Parathyroid adenoma (tissue), 2 donors: Measurements from ENCODE around the gene FYN.

Experiments used
- H2AFZ ChIP-seq: fragments of 300-600 bp; sonication (generic); one replicate; pipeline ENCODE4 v1.7.0; 2017; ENCODE audit warnings: antibody characterized with exemption, mild to moderate bottlenecking
- H3K27ac ChIP-seq: fragments of 300-600 bp; sonication (generic); one replicate; pipeline ENCODE4 v1.7.0; 2017
- H3K27me3 ChIP-seq: fragments of 300-600 bp; sonication (generic); one replicate; pipeline ENCODE4 v1.7.0; 2017; ENCODE audit warnings: low read length; ENCODE audit not compliant: control insufficient read depth, insufficient read depth
- H3K36me3 ChIP-seq: fragments of 300-600 bp; sonication (generic); one replicate; pipeline ENCODE4 v1.7.0; 2017; ENCODE audit warnings: low read length; ENCODE audit not compliant: control insufficient read depth, insufficient read depth
- H3K4me1 ChIP-seq: fragments of 300-600 bp; sonication (generic); one replicate; pipeline ENCODE4 v1.7.0; 2017; ENCODE audit warnings: control low read depth
- H3K4me2 ChIP-seq: fragments of 300-600 bp; sonication (generic); one replicate; pipeline ENCODE4 v1.7.0; 2017; ENCODE audit warnings: low read length
- H3K4me3 ChIP-seq: fragments of 300-600 bp; sonication (generic); one replicate; pipeline ENCODE4 v1.7.0; 2017; ENCODE audit warnings: low read depth, low read length
- H3K79me2 ChIP-seq: fragments of 300-600 bp; sonication (generic); one replicate; pipeline ENCODE4 v1.7.0; 2017; ENCODE audit warnings: control low read depth
- H3K9ac ChIP-seq: fragments of 300-600 bp; sonication (generic); one replicate; pipeline ENCODE4 v1.7.0; 2017; ENCODE audit warnings: mild to moderate bottlenecking
- H3K9me3 ChIP-seq: fragments of 300-600 bp; sonication (generic); one replicate; pipeline ENCODE4 v1.7.0; 2017; ENCODE audit warnings: low read length; ENCODE audit not compliant: control insufficient read depth
- TF ChIP-seq, protein P1 (sequence below): fragments of 300-600 bp; sonication (generic); IDR thresholded peaks from one replicate; pipeline ENCODE4 v1.7.0; 2017; ENCODE audit warnings: antibody characterized with exemption, mild to moderate bottlenecking
- donor health status: primary hyperparathyroidism.

FYN gene

DNA sequence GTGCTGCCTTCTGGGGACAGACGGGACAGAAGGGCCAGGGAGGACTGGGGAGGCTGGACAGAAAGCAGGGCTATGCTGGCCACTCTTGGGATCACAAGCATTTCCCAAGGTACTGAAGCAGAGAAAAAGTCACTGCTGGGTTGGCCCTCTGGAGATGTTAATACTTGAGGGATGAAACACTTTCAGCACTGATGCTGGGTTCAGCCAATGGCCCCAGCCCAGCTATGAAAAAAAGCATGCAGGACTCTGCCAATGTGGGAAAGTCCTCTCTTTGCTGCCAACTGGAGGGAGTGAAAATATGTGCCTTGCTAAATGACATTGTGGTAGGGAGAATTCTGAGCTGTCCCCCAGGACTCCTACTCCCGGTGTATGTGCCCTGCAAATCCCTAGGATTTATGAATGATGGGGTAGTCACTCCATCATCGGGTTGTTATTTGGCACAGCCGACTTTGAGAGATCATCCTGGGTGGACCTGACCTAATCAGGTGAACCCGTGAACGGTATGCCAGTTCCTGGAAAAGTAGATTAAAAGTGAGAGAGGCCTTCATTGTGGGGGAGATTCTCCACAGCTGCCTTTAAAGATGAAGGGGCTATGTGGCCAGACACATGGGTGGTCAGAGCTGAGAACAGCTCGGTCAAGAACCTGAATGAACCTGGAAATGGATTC is 147.7 kb downstream of the FYN start:
- H3K36me3 ChIP-seq = no peaks in the 10 kb centered on the region
- H3K9me3 ChIP-seq = no peaks in the 10 kb centered on the region
- H3K27ac ChIP-seq = no peak overlapping the region
- H2AFZ ChIP-seq = no peak overlapping the region
- TF ChIP-seq, protein P1, sequence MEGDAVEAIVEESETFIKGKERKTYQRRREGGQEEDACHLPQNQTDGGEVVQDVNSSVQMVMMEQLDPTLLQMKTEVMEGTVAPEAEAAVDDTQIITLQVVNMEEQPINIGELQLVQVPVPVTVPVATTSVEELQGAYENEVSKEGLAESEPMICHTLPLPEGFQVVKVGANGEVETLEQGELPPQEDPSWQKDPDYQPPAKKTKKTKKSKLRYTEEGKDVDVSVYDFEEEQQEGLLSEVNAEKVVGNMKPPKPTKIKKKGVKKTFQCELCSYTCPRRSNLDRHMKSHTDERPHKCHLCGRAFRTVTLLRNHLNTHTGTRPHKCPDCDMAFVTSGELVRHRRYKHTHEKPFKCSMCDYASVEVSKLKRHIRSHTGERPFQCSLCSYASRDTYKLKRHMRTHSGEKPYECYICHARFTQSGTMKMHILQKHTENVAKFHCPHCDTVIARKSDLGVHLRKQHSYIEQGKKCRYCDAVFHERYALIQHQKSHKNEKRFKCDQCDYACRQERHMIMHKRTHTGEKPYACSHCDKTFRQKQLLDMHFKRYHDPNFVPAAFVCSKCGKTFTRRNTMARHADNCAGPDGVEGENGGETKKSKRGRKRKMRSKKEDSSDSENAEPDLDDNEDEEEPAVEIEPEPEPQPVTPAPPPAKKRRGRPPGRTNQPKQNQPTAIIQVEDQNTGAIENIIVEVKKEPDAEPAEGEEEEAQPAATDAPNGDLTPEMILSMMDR = no peak
- no peaks in the 10 kb centered on the region for H3K27me3 ChIP-seq
- H3K4me2 ChIP-seq = no peak overlapping the region
- peaks cover 32% of the 10 kb centered on the region for H3K79me2 ChIP-seq
- peaks cover 2% of the 10 kb centered on the region for H3K4me1 ChIP-seq
- no peak overlapping the region for H3K4me3 ChIP-seq
- H3K9ac ChIP-seq = no peak overlapping the region

DNA sequence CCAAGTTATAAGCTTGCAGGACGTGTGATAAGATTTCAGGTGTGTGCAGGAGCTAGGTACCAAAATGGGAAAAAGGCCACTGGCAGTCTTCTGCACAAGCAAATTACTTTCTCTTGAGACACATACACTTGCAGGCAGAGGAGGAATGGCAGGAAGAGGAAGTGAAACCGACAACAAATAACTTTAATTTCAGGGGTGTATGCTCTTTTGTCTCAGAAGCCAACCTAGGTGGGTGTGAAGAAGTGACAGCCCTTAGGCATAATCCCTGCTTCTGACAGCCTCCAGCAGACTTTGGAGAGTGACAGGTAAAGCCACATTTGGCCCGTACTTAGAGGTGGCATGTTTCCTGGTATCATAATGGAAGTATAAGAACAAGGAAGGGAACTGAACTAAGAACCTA is 148.7 kb downstream of the FYN start:
- Histone ChIP-seq H3K27ac (no peak overlapping the region), H3K4me1 (no peaks in the 10 kb centered on the region), H3K27me3 (no peaks in the 10 kb centered on the region)

GRCh38 chr6:111724039-111724438 is 149.2 kb downstream of the FYN start:
- Histone ChIP-seq H3K36me3 (no peaks in the 10 kb centered on the region), H3K79me2 (peaks cover 30% of the 10 kb centered on the region), H3K9me3 (no peaks in the 10 kb centered on the region), H3K4me3 (no peak overlapping the region), H2AFZ (no peak overlapping the region), H3K4me1 (no peaks in the 10 kb centered on the region), H3K27ac (no peak overlapping the region), H3K4me2 (no peak overlapping the region), H3K27me3 (no peaks in the 10 kb centered on the region), H3K9ac (no peak overlapping the region)
- TF ChIP-seq, protein P1 = no peak

More for the DNA sequence above, 148.7 kb downstream of the FYN start:
- no peak overlapping the region for H2AFZ ChIP-seq
- H3K9me3 ChIP-seq = no peaks in the 10 kb centered on the region
- H3K4me2 ChIP-seq = no peak overlapping the region
- H3K79me2 ChIP-seq = peaks cover 32% of the 10 kb centered on the region
- TF ChIP-seq, protein P1 = no peak
- no peaks in the 10 kb centered on the region for H3K36me3 ChIP-seq
- no peak overlapping the region for H3K4me3 ChIP-seq
- no peak overlapping the region for H3K9ac ChIP-seq

- no peaks in the 10 kb centered on the region for H3K4me1 ChIP-seq
- no peak overlapping the region for H3K9ac ChIP-seq
- H3K27ac ChIP-seq = no peak overlapping the region
- H3K27me3 ChIP-seq = no peaks in the 10 kb centered on the region
- H3K9me3 ChIP-seq = no peaks in the 10 kb centered on the region
- H3K4me3 ChIP-seq = no peak overlapping the region
- no peak overlapping the region for H2AFZ ChIP-seq
- TF ChIP-seq, protein P1 = no peak
- no peak overlapping the region for H3K4me2 ChIP-seq
- H3K79me2 ChIP-seq = peaks cover 28% of the 10 kb centered on the region
- no peaks in the 10 kb centered on the region for H3K36me3 ChIP-seq
Measured at GRCh38 chr6:111723412-111723970, 149.8 kb downstream of the FYN start.
